ENCODE measurements around the gene PSD4. TPM values are rescaled to one million over a fixed set of nuclear protein-coding genes. Genes with fewer than 3 reads are reported as not detected.

Gene PSD4
- polyA plus RNA-seq, 1 donor from 2014 or later, result 0.67 TPM

- H3K9ac ChIP-seq (ENCODE audit: low read length), result no peak overlapping the region
- H3K4me3 ChIP-seq (ENCODE audit: low read length), result no peak overlapping the region
- no peaks in the 10 kb centered on the region for H3K27me3 ChIP-seq (ENCODE audit: insufficient read depth, low read depth, low read length)
- no peak for TF ChIP-seq REST (IDR thresholded peaks at IDR 0.05; ENCODE audit: borderline replicate concordance)
- TF ChIP-seq, protein P1, sequence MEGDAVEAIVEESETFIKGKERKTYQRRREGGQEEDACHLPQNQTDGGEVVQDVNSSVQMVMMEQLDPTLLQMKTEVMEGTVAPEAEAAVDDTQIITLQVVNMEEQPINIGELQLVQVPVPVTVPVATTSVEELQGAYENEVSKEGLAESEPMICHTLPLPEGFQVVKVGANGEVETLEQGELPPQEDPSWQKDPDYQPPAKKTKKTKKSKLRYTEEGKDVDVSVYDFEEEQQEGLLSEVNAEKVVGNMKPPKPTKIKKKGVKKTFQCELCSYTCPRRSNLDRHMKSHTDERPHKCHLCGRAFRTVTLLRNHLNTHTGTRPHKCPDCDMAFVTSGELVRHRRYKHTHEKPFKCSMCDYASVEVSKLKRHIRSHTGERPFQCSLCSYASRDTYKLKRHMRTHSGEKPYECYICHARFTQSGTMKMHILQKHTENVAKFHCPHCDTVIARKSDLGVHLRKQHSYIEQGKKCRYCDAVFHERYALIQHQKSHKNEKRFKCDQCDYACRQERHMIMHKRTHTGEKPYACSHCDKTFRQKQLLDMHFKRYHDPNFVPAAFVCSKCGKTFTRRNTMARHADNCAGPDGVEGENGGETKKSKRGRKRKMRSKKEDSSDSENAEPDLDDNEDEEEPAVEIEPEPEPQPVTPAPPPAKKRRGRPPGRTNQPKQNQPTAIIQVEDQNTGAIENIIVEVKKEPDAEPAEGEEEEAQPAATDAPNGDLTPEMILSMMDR (IDR thresholded peaks at IDR 0.05; ENCODE audit: poor library complexity, severe bottlenecking), result no peak
- TF ChIP-seq SMC3 (conservative IDR thresholded peaks at IDR 0.05; ENCODE audit: poor library complexity), result no peak
- TF ChIP-seq EZH2 (IDR thresholded peaks at IDR 0.05; ENCODE audit: borderline replicate concordance, insufficient read depth, low read length, poor library complexity, severe bottlenecking), result no peak
- TF ChIP-seq TAF1 (IDR thresholded peaks at IDR 0.05; ENCODE audit: low read depth), result no peak
- no peak for TF ChIP-seq POLR2AphosphoS5 (IDR thresholded peaks at IDR 0.05)
- TF ChIP-seq EP300 (conservative IDR thresholded peaks at IDR 0.05; ENCODE audit: poor library complexity, severe bottlenecking), result no peak
- no peak for TF ChIP-seq MXI1 (conservative IDR thresholded peaks at IDR 0.05; ENCODE audit: poor library complexity, severe bottlenecking)
- no peak for TF ChIP-seq RAD21 (conservative IDR thresholded peaks at IDR 0.05)
- no peaks in the 10 kb centered on the region for H4K20me1 ChIP-seq (ENCODE audit: insufficient read depth)
- no peaks in the 10 kb centered on the region for H3F3A ChIP-seq (ENCODE audit: insufficient read depth, low read length, poor library complexity, severe bottlenecking)
- H3K9me3 ChIP-seq (ENCODE audit: low read length), result no peaks in the 10 kb centered on the region
- no peaks in the 10 kb centered on the region for H3K36me3 ChIP-seq (ENCODE audit: insufficient read depth, low read length)
- no peaks in the 10 kb centered on the region for H3K9me2 ChIP-seq (ENCODE audit: insufficient read depth, low read length)
- no peak overlapping the region for H3K4me2 ChIP-seq (ENCODE audit: low read length)
- no peak overlapping the region for H2AFZ ChIP-seq (ENCODE audit: low read depth, low read length)
- H3K79me2 ChIP-seq (replicated peaks; ENCODE audit: insufficient read depth, low read length), result no peaks in the 10 kb centered on the region
- H3K27ac ChIP-seq (ENCODE audit: low read length), result no peak overlapping the region
These were observed 32.3 kb upstream of the PSD4 start for GRCh38 chr2:113141451-113141850.

DNA sequence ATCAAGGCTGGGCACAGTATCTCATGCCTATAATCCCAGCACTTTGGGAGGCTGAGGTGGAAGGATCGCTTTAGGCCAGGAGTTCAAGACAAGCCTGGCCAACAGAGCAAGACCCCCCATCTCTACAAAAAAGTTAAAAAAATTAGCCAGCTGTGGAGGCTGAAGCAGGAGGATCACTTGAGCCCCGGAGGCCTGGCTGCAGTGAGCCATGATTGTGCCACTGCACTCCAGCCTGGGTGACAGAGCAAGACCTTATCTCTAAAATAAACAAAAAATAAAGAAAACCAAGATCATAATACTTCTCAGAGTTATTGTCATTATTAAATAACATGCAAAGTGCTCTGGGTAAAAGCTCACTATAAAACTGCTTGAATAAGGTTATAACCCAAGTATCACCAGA, 31.5 kb upstream of the PSD4 start:
- no peaks in the 10 kb centered on the region for H3K27me3 ChIP-seq (ENCODE audit: insufficient read depth, low read depth, low read length)
- H4K20me1 ChIP-seq (ENCODE audit: insufficient read depth), result no peaks in the 10 kb centered on the region
- no peaks in the 10 kb centered on the region for H3F3A ChIP-seq (ENCODE audit: insufficient read depth, low read length, poor library complexity, severe bottlenecking)
- no peak overlapping the region for H3K4me2 ChIP-seq (ENCODE audit: low read length)
- no peak overlapping the region for H3K9ac ChIP-seq (ENCODE audit: low read length)
- TF ChIP-seq EP300 (conservative IDR thresholded peaks at IDR 0.05; ENCODE audit: poor library complexity, severe bottlenecking) (no peak), EZH2 (IDR thresholded peaks at IDR 0.05; ENCODE audit: borderline replicate concordance, insufficient read depth, low read length, poor library complexity, severe bottlenecking) (no peak), REST (IDR thresholded peaks at IDR 0.05; ENCODE audit: borderline replicate concordance) (no peak), RAD21 (conservative IDR thresholded peaks at IDR 0.05) (no peak), TAF1 (IDR thresholded peaks at IDR 0.05; ENCODE audit: low read depth) (no peak), MXI1 (conservative IDR thresholded peaks at IDR 0.05; ENCODE audit: poor library complexity, severe bottlenecking) (no peak), SMC3 (conservative IDR thresholded peaks at IDR 0.05; ENCODE audit: poor library complexity) (no peak), POLR2AphosphoS5 (IDR thresholded peaks at IDR 0.05) (no peak)
- TF ChIP-seq, protein P1 (IDR thresholded peaks at IDR 0.05; ENCODE audit: poor library complexity, severe bottlenecking), result no peak
- no peaks in the 10 kb centered on the region for H3K9me3 ChIP-seq (ENCODE audit: low read length)
- H3K79me2 ChIP-seq (replicated peaks; ENCODE audit: insufficient read depth, low read length), result no peaks in the 10 kb centered on the region
- H3K36me3 ChIP-seq (ENCODE audit: insufficient read depth, low read length), result no peaks in the 10 kb centered on the region
- H3K4me3 ChIP-seq (ENCODE audit: low read length), result no peak overlapping the region
- no peaks in the 10 kb centered on the region for H3K9me2 ChIP-seq (ENCODE audit: insufficient read depth, low read length)
- no peak overlapping the region for H2AFZ ChIP-seq (ENCODE audit: low read depth, low read length)
- H3K27ac ChIP-seq (ENCODE audit: low read length), result no peak overlapping the region
